ENCODE data around the gene C5orf58.

C5orf58 gene

DNA sequence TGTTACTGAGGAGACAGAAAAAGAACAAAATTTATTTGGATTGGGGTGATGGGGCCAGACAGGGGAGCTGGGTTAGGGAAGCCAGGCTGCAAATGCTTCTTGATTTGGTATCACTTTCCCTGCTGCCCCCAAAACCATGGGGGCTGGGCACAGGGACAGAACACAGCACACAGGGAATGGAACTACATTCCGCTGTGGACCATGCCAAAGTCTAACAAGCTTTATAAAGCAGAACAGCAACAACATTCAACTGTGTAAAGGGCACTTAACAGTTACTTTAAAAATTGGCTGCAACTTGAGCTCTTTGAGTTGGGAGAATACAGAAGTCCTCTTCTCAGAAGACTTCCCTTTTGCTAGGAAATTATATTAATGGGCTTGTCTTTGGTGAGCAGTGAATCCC is 23.8 kb downstream of the C5orf58 start:
- H3K9me3 ChIP-seq (replicated peaks; ENCODE audit: insufficient read depth, low read length): no peaks in the 10 kb centered on the region
- H2AFZ ChIP-seq (ENCODE audit: low read length): no peak overlapping the region
- DNase-seq: no peak
- no peak overlapping the region for H3K4me3 ChIP-seq (ENCODE audit: low read length)
- H3K4me1 ChIP-seq (ENCODE audit: low read length): peaks cover 44% of the 10 kb centered on the region
- no peak overlapping the region for H3K9ac ChIP-seq (ENCODE audit: low read length)
- TF ChIP-seq, protein P1, sequence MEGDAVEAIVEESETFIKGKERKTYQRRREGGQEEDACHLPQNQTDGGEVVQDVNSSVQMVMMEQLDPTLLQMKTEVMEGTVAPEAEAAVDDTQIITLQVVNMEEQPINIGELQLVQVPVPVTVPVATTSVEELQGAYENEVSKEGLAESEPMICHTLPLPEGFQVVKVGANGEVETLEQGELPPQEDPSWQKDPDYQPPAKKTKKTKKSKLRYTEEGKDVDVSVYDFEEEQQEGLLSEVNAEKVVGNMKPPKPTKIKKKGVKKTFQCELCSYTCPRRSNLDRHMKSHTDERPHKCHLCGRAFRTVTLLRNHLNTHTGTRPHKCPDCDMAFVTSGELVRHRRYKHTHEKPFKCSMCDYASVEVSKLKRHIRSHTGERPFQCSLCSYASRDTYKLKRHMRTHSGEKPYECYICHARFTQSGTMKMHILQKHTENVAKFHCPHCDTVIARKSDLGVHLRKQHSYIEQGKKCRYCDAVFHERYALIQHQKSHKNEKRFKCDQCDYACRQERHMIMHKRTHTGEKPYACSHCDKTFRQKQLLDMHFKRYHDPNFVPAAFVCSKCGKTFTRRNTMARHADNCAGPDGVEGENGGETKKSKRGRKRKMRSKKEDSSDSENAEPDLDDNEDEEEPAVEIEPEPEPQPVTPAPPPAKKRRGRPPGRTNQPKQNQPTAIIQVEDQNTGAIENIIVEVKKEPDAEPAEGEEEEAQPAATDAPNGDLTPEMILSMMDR (IDR thresholded peaks at IDR 0.05; ENCODE audit: low read length): no peak
- TF ChIP-seq EZH2 (optimal IDR thresholded peaks at IDR 0.05; ENCODE audit: low read depth, low read length) (no peak), EZH2phosphoT487 (IDR thresholded peaks at IDR 0.05; ENCODE audit: low read length) (no peak)
- H3K27ac ChIP-seq (ENCODE audit: low read length): no peak overlapping the region
- no peaks in the 10 kb centered on the region for H3K27me3 ChIP-seq (replicated peaks; ENCODE audit: insufficient read depth, low read length)
- H3K36me3 ChIP-seq (replicated peaks; ENCODE audit: insufficient read depth, low read length): peaks cover 53% of the 10 kb centered on the region
- peaks cover 27% of the 10 kb centered on the region for H3F3A ChIP-seq (ENCODE audit: insufficient read depth, low read length)
- H3K9me2 ChIP-seq (replicated peaks; ENCODE audit: insufficient read depth, low read length): no peaks in the 10 kb centered on the region
- H4K20me1 ChIP-seq (ENCODE audit: insufficient read depth, low read length): no peaks in the 10 kb centered on the region
- no peak overlapping the region for H3K4me2 ChIP-seq (ENCODE audit: low read depth, low read length)
- H3K79me2 ChIP-seq (ENCODE audit: low read length): peaks cover 15% of the 10 kb centered on the region

DNA sequence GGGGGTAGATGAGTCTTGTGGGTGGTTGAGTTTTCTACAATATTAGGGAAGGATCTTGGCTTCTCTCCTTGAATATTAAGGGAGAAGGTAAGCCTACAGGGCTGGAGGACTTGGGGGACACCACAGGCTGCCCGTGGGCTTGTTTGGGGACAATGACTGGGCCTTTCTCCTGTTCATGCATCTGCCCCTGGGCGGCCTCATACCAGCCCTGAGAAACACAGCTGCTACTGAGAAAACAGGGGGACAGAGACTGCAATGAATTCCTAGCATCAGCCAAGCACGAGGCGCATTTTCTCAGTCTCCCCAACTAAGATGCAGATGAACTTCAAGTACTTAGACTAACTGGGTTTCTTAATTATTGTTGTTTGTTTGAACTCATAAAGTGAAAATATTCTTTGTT is 24.6 kb downstream of the C5orf58 start:
- Histone ChIP-seq H3K9me3 (replicated peaks; ENCODE audit: insufficient read depth, low read length) (no peaks in the 10 kb centered on the region), H3K9me2 (replicated peaks; ENCODE audit: insufficient read depth, low read length) (no peaks in the 10 kb centered on the region), H3K79me2 (ENCODE audit: low read length) (peaks cover 16% of the 10 kb centered on the region), H4K20me1 (ENCODE audit: insufficient read depth, low read length) (no peaks in the 10 kb centered on the region), H3K4me3 (ENCODE audit: low read length) (no peak overlapping the region), H3F3A (ENCODE audit: insufficient read depth, low read length) (peaks cover 32% of the 10 kb centered on the region), H3K27ac (ENCODE audit: low read length) (no peak overlapping the region), H3K27me3 (replicated peaks; ENCODE audit: insufficient read depth, low read length) (no peaks in the 10 kb centered on the region), H2AFZ (ENCODE audit: low read length) (no peak overlapping the region), H3K36me3 (replicated peaks; ENCODE audit: insufficient read depth, low read length) (peaks cover 50% of the 10 kb centered on the region), H3K9ac (ENCODE audit: low read length) (no peak overlapping the region), H3K4me1 (ENCODE audit: low read length) (peaks cover 52% of the 10 kb centered on the region), H3K4me2 (ENCODE audit: low read depth, low read length) (no peak overlapping the region)
- TF ChIP-seq EZH2phosphoT487 (IDR thresholded peaks at IDR 0.05; ENCODE audit: low read length) (no peak), EZH2 (optimal IDR thresholded peaks at IDR 0.05; ENCODE audit: low read depth, low read length) (no peak)
- TF ChIP-seq, protein P1 (IDR thresholded peaks at IDR 0.05; ENCODE audit: low read length): no peak
- DNase-seq: no peak

DNA sequence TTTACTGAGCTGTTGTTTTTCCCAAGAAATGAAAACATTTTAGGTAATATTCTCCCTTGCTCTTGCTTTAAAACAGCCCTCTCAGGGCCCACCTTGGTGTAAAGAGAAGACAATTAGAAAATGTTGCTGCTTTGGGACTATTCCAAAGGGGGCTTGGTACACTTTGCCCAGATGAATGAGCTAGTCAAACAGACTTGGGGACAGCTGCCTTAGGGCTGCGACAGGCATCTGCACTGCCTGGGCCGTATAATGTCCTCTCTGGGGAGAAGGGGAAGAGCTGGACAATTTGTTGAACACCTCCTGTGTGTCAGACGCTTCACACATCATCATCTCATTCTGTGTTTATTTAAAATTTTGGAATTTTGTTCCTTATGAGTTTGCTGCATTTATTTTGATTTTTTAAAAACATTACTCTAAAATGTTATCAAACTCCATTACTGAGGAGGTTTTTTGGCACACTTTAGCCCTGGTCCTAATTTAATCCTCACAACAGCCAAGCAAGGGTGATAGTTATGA is 28.8 kb downstream of the C5orf58 start:
- no peaks in the 10 kb centered on the region for H3K9me3 ChIP-seq (replicated peaks; ENCODE audit: insufficient read depth, low read length)
- no peaks in the 10 kb centered on the region for H3K27me3 ChIP-seq (replicated peaks; ENCODE audit: insufficient read depth, low read length)
- H3K4me3 ChIP-seq (ENCODE audit: low read length): no peak overlapping the region
- no peak for DNase-seq
- peaks cover 32% of the 10 kb centered on the region for H3K36me3 ChIP-seq (replicated peaks; ENCODE audit: insufficient read depth, low read length)
- H2AFZ ChIP-seq (ENCODE audit: low read length): no peak overlapping the region
- peaks cover 50% of the 10 kb centered on the region for H3K4me1 ChIP-seq (ENCODE audit: low read length)
- H3K4me2 ChIP-seq (ENCODE audit: low read depth, low read length): peak overlapping the region; percentile 62; the same call in 1 of the 2 replicates
- H3F3A ChIP-seq (ENCODE audit: insufficient read depth, low read length): peaks cover 27% of the 10 kb centered on the region
- peak overlapping the region; percentile 80; the same call in 1 of the 2 replicates for H3K27ac ChIP-seq (ENCODE audit: low read length)
- H3K79me2 ChIP-seq (ENCODE audit: low read length): peaks cover 16% of the 10 kb centered on the region
- H3K9ac ChIP-seq (ENCODE audit: low read length): no peak overlapping the region
- H4K20me1 ChIP-seq (ENCODE audit: insufficient read depth, low read length): no peaks in the 10 kb centered on the region
- TF ChIP-seq, protein P1 (IDR thresholded peaks at IDR 0.05; ENCODE audit: low read length): no peak
- no peak for TF ChIP-seq EZH2phosphoT487 (IDR thresholded peaks at IDR 0.05; ENCODE audit: low read length)
- no peak for TF ChIP-seq EZH2 (optimal IDR thresholded peaks at IDR 0.05; ENCODE audit: low read depth, low read length)
- no peaks in the 10 kb centered on the region for H3K9me2 ChIP-seq (replicated peaks; ENCODE audit: insufficient read depth, low read length)
